ENCODE measurements around the gene COL6A3.
"Not testable (repeated sequence)": the region's sequence is repeated elsewhere in the genome, so short reads cannot be mapped to it uniquely, and the experiment has no call there.

COL6A3 gene

GRCh38 chr2:237304763-237305514 lies 109.0 kb downstream of the COL6A3 start:
- Histone ChIP-seq H3K36me3 (ENCODE audit: control insufficient read depth, insufficient read depth, low read length) (no peaks in the 10 kb centered on the region), H3K27ac (ENCODE audit: insufficient read depth, low read length, poor library complexity, severe bottlenecking) (no peak overlapping the region), H3K4me1 (ENCODE audit: control insufficient read depth, insufficient read depth, low read length, poor library complexity, severe bottlenecking) (no peaks in the 10 kb centered on the region), H3K9me3 (ENCODE audit: control insufficient read depth, low read length) (no peaks in the 10 kb centered on the region), H3K4me3 (ENCODE audit: insufficient read depth, low read depth, low read length, poor library complexity, severe bottlenecking) (no peak overlapping the region), H3K27me3 (replicated peaks; ENCODE audit: control insufficient read depth, insufficient read depth, low read length, poor library complexity, severe bottlenecking) (no peaks in the 10 kb centered on the region)
- no peak for DNase-seq

GRCh38 chr2:237303244-237303643 lies 110.7 kb downstream of the COL6A3 start:
- H3K27me3 ChIP-seq (replicated peaks; ENCODE audit: control insufficient read depth, insufficient read depth, low read length, poor library complexity, severe bottlenecking); H3K9me3 ChIP-seq (ENCODE audit: control insufficient read depth, low read length); H3K27ac ChIP-seq (ENCODE audit: insufficient read depth, low read length, poor library complexity, severe bottlenecking); H3K4me3 ChIP-seq (ENCODE audit: insufficient read depth, low read depth, low read length, poor library complexity, severe bottlenecking); H3K36me3 ChIP-seq (ENCODE audit: control insufficient read depth, insufficient read depth, low read length); H3K4me1 ChIP-seq (ENCODE audit: control insufficient read depth, insufficient read depth, low read length, poor library complexity, severe bottlenecking); DNase-seq: not testable (repeated sequence)

DNA sequence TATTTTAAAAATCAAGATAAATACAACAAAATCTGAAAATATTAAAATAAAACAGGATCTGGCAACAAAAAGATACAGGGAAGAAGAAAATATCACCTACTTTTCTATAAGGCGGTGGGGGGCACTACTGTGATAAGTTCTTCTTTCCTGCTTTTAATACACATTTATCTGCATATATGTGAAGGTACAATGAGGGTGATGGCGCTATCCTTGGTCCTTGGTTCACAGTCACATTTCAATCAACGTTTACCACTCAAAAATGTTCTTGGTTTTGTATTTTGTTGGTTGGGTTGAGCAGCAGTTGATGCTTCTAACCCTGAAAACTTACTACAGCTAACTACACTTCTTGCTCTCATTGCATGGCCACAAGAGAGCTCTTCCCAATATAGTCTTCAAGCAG lies 112.4 kb downstream of the COL6A3 start:
- H3K4me3 ChIP-seq (ENCODE audit: insufficient read depth, low read depth, low read length, poor library complexity, severe bottlenecking), result no peak overlapping the region
- H3K27ac ChIP-seq (ENCODE audit: insufficient read depth, low read length, poor library complexity, severe bottlenecking), result no peak overlapping the region
- no peak for DNase-seq
- no peaks in the 10 kb centered on the region for H3K36me3 ChIP-seq (ENCODE audit: control insufficient read depth, insufficient read depth, low read length)
- peaks cover 4% of the 10 kb centered on the region for H3K27me3 ChIP-seq (replicated peaks; ENCODE audit: control insufficient read depth, insufficient read depth, low read length, poor library complexity, severe bottlenecking)
- no peaks in the 10 kb centered on the region for H3K9me3 ChIP-seq (ENCODE audit: control insufficient read depth, low read length)
- H3K4me1 ChIP-seq (ENCODE audit: control insufficient read depth, insufficient read depth, low read length, poor library complexity, severe bottlenecking), result no peaks in the 10 kb centered on the region

GRCh38 chr2:237300739-237301138 lies 113.2 kb downstream of the COL6A3 start:
- Histone ChIP-seq H3K4me3 (ENCODE audit: insufficient read depth, low read depth, low read length, poor library complexity, severe bottlenecking) (no peak overlapping the region), H3K36me3 (ENCODE audit: control insufficient read depth, insufficient read depth, low read length) (no peaks in the 10 kb centered on the region), H3K9me3 (ENCODE audit: control insufficient read depth, low read length) (no peaks in the 10 kb centered on the region), H3K27ac (ENCODE audit: insufficient read depth, low read length, poor library complexity, severe bottlenecking) (no peak overlapping the region), H3K4me1 (ENCODE audit: control insufficient read depth, insufficient read depth, low read length, poor library complexity, severe bottlenecking) (no peaks in the 10 kb centered on the region), H3K27me3 (replicated peaks; ENCODE audit: control insufficient read depth, insufficient read depth, low read length, poor library complexity, severe bottlenecking) (peaks cover 4% of the 10 kb centered on the region)
- no peak for DNase-seq

- Histone ChIP-seq H3K36me3 (ENCODE audit: control insufficient read depth, insufficient read depth, low read length) (no peaks in the 10 kb centered on the region), H3K27me3 (replicated peaks; ENCODE audit: control insufficient read depth, insufficient read depth, low read length, poor library complexity, severe bottlenecking) (peaks cover 4% of the 10 kb centered on the region), H3K4me3 (ENCODE audit: insufficient read depth, low read depth, low read length, poor library complexity, severe bottlenecking) (no peak overlapping the region), H3K4me1 (ENCODE audit: control insufficient read depth, insufficient read depth, low read length, poor library complexity, severe bottlenecking) (no peaks in the 10 kb centered on the region), H3K9me3 (ENCODE audit: control insufficient read depth, low read length) (no peaks in the 10 kb centered on the region), H3K27ac (ENCODE audit: insufficient read depth, low read length, poor library complexity, severe bottlenecking) (no peak overlapping the region)
- DNase-seq, result no peak
Observed at GRCh38 chr2:237299906-237300305, 114.1 kb downstream of the COL6A3 start.

DNA sequence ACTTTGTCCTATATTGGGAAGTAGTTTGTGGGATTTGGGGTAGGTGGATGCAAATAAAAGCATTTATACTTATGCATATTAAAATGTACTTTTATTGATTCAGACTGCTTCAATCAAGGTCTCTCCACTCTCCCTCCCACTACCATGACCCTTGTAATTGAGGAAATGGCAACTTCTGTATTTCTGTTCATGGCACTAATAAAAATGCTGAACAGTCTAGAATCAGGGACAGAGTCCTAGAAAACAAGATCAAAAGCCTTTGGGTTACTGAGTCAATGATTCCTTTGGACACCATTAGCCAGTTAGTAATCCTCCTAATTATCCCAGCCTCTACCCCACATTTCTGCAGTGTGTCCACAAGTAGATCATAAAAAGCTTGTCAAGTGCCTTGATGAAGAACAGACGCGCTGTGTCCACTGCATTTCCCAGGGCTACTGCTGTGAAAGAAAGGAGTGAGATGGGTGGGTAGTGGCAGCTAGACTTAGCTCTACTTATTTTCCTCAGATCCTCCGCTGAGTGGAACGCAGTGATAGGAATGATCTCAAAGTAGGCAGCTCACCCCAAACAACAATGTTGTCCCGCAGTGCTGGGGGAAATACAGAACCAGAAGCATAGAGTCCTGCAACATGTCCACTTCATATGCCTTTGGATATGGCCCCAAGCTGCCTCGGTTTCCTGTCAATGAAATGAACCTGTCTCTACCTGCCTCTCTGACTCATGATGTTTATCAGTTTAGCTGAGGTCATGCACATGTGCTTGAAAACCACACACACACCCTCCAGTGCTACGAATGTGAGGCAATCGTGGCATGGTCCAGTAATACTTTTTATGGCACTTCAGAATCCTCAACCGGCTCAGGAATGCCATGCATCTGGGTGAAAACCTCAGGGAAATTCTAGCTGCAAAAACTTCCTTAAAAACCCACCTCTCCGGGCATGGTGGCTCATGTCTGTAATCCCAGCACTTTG lies 115.5 kb downstream of the COL6A3 start:
- peaks cover 4% of the 10 kb centered on the region for H3K27me3 ChIP-seq (replicated peaks; ENCODE audit: control insufficient read depth, insufficient read depth, low read length, poor library complexity, severe bottlenecking)
- H3K4me3 ChIP-seq (ENCODE audit: insufficient read depth, low read depth, low read length, poor library complexity, severe bottlenecking), result no peak overlapping the region
- H3K9me3 ChIP-seq (ENCODE audit: control insufficient read depth, low read length), result no peaks in the 10 kb centered on the region
- no peak overlapping the region for H3K27ac ChIP-seq (ENCODE audit: insufficient read depth, low read length, poor library complexity, severe bottlenecking)
- H3K4me1 ChIP-seq (ENCODE audit: control insufficient read depth, insufficient read depth, low read length, poor library complexity, severe bottlenecking), result no peaks in the 10 kb centered on the region
- no peak for DNase-seq
- no peaks in the 10 kb centered on the region for H3K36me3 ChIP-seq (ENCODE audit: control insufficient read depth, insufficient read depth, low read length)

GRCh38 chr2:237297421-237298150 lies 116.4 kb downstream of the COL6A3 start:
- Histone ChIP-seq H3K4me1 (ENCODE audit: control insufficient read depth, insufficient read depth, low read length, poor library complexity, severe bottlenecking) (no peaks in the 10 kb centered on the region), H3K27me3 (replicated peaks; ENCODE audit: control insufficient read depth, insufficient read depth, low read length, poor library complexity, severe bottlenecking) (peaks cover 4% of the 10 kb centered on the region), H3K9me3 (ENCODE audit: control insufficient read depth, low read length) (no peaks in the 10 kb centered on the region), H3K4me3 (ENCODE audit: insufficient read depth, low read depth, low read length, poor library complexity, severe bottlenecking) (no peak overlapping the region), H3K36me3 (ENCODE audit: control insufficient read depth, insufficient read depth, low read length) (no peaks in the 10 kb centered on the region), H3K27ac (ENCODE audit: insufficient read depth, low read length, poor library complexity, severe bottlenecking) (no peak overlapping the region)
- no peak for DNase-seq

DNA sequence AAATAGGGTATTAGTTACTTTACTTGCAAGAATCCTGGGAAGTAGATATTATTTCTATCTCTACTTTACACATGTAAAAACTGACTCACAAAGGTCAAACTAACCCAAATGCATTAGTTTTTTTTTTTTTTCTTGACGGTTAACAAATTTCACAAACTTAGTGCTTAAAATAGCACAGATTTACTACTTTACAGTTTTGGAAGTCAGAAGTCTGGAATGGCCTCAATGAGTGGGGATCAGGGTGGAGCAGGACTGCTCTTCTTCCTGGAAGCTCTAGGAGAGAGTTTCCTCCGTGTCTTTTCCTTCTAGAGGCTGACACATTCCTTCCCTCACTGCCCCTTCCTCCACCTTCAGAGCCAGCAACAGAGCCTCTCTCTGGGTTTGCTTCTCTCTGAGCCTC lies 117.2 kb downstream of the COL6A3 start:
- no peak for DNase-seq
- Histone ChIP-seq H3K27ac (ENCODE audit: insufficient read depth, low read length, poor library complexity, severe bottlenecking) (no peak overlapping the region), H3K4me3 (ENCODE audit: insufficient read depth, low read depth, low read length, poor library complexity, severe bottlenecking) (no peak overlapping the region), H3K27me3 (replicated peaks; ENCODE audit: control insufficient read depth, insufficient read depth, low read length, poor library complexity, severe bottlenecking) (peaks cover 4% of the 10 kb centered on the region), H3K9me3 (ENCODE audit: control insufficient read depth, low read length) (no peaks in the 10 kb centered on the region), H3K4me1 (ENCODE audit: control insufficient read depth, insufficient read depth, low read length, poor library complexity, severe bottlenecking) (no peaks in the 10 kb centered on the region), H3K36me3 (ENCODE audit: control insufficient read depth, insufficient read depth, low read length) (no peaks in the 10 kb centered on the region)

- Histone ChIP-seq H3K4me3 (ENCODE audit: insufficient read depth, low read depth, low read length, poor library complexity, severe bottlenecking) (no peak overlapping the region), H3K9me3 (ENCODE audit: control insufficient read depth, low read length) (no peaks in the 10 kb centered on the region), H3K27ac (ENCODE audit: insufficient read depth, low read length, poor library complexity, severe bottlenecking) (no peak overlapping the region), H3K4me1 (ENCODE audit: control insufficient read depth, insufficient read depth, low read length, poor library complexity, severe bottlenecking) (no peaks in the 10 kb centered on the region), H3K27me3 (replicated peaks; ENCODE audit: control insufficient read depth, insufficient read depth, low read length, poor library complexity, severe bottlenecking) (peaks cover 8% of the 10 kb centered on the region), H3K36me3 (ENCODE audit: control insufficient read depth, insufficient read depth, low read length) (no peaks in the 10 kb centered on the region)
- no peak for DNase-seq
Observed at GRCh38 chr2:237295889-237296480, 118.0 kb downstream of the COL6A3 start.
